NCI-H774 (cell line): Measurements from ENCODE around the gene KIFAP3.
"Not testable (repeated sequence)": the region's sequence is repeated elsewhere in the genome, so short reads cannot be mapped to it uniquely, and the experiment has no call there.

Experiments
- DNase-seq: peaks from one replicate; lab custom pipeline; 2025; lab: John Stamatoyannopoulos, UW

Gene KIFAP3

DNA sequence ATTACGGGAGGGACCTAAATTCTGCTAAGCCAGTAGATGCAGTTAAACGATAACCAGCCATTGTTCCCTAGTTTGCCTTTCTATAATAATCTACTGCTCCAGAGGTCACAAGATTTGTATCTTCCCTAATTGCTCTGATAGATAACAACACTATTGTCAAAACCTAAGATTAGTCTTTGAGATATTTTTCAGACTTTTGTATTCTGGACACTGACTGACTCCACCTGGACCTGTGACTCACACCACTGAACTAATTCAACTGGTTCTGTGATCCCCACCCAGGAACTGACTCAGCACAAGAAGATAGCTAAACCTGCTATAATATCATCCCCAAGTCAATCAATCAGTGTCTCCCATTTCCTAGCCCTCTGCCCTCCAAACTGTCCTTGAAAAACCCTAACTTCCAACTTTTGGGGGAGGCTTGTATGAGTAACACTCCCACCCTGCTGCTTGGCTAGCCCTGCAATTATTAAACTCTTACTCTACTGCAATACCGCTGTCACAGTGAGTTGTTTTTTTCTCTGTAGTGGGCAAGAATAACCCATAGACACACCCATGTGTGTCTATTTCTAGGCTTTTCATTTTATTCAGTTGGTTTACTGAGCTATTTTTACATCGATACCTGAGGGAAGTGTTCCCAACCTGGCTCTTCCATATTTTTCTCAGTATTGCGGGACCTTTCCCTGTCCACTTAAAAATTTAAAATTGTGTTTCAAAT is 11.2 kb downstream of the KIFAP3 start:
- DNase-seq, result no peak

DNA sequence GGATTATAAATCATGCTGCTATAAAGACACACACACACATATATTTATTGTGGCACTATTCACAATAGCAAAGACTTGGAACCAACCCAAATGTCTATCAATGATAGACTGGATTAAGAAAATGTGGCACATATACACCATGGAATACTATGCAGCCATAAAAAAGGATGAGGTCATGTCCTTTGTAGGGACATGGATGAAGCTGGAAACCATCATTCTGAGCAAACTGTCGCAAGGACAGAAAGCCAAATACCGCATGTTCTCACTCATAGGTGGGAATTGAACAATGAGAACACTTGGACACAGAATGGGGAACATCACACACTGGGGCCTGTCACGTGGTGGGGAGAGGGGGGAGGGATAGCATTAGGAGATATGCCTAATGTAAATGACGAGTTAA is 12.8 kb downstream of the KIFAP3 start:
- DNase-seq, result not testable (repeated sequence)

DNA sequence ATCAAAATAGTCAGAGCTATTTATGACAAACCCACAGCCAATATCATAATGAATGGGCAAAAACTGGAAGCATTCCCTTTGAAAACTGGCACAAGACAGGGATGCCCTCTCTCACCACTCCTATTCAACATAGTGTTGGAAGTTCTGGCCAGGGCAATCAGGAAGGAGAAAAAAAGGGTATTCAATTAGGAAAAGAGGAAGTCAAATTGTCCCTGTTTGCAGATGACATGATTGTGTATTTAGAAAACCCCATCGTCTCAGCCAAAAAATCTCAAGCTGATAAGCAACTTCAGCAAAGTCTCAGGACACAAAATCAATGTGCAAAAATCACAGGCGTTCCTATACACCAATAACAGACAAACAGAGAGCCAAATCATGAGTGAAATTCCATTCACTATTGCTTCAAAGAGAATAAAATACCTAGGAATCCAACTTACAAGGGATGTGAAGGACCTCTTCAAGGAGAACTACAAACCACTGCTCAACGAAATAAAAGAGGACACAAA is 14.4 kb downstream of the KIFAP3 start:
- not testable (repeated sequence) for DNase-seq

DNA sequence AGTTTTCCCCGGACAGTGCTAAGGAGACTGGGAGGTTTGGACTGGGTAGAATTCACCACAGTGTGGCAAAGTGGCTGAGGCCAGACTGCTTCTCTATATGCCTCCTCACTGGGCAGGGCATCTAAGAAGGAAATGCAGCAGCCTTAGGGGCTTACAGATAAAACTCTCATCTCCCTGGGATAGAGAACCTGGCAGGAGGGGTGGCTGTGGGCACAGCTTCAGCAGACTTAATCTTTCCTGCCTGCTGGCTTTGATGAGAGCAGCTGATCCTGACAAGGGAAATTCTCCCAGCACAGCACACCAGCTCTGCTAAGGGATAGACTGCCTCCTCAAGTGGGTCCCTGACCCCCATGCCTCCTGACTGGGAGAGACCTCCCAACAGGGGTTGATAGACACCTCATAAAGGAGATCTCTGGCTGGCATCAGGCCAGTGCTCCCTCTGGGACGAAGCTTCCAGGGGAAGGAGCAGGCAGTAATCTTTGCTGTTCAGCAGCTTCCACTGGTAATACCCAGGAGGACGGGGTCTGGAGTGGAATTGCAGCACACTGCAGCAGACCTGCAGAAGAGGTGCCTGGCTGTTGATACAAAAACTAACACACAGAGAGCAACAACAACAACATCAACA is 25.2 kb downstream of the KIFAP3 start:
- DNase-seq, result no peak

DNA sequence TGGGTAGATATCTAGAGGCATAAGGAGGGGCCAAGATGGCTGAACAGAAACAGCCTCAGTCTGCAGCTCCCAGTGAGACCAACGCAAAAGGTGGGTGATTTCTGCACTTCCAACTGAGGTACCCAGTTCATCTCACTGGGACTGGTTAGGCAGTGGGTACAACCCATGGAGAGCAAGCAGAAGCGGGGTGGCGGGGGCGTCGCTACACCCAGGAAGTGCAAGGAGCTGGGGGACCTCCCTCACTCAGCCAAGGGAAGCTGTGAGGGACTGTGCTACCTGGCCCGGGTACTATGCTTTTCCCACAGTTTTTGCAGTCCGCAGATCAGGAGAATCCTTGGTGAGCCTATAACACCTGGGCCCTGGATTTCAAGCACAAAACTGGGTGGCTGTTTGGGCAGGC is 26.0 kb downstream of the KIFAP3 start:
- no peak for DNase-seq

DNA sequence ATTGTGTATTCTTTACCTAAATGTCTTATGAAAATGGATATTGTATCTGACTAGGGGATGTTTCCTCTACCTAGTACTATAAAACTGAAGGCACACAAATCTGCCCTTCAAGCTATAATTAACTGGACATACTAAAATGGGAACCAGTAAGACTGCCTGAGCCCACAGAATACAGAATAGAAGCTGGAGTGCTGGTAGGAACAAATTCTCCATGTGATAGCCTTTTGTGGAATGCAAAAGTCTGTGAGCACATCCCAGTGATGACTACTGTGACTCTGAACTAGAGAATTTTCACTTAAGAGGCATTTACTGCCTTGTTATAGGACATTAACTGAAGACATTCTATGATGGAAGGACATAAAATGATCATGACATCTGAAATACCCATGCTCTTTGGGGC is 30.3 kb downstream of the KIFAP3 start:
- no peak for DNase-seq

DNA sequence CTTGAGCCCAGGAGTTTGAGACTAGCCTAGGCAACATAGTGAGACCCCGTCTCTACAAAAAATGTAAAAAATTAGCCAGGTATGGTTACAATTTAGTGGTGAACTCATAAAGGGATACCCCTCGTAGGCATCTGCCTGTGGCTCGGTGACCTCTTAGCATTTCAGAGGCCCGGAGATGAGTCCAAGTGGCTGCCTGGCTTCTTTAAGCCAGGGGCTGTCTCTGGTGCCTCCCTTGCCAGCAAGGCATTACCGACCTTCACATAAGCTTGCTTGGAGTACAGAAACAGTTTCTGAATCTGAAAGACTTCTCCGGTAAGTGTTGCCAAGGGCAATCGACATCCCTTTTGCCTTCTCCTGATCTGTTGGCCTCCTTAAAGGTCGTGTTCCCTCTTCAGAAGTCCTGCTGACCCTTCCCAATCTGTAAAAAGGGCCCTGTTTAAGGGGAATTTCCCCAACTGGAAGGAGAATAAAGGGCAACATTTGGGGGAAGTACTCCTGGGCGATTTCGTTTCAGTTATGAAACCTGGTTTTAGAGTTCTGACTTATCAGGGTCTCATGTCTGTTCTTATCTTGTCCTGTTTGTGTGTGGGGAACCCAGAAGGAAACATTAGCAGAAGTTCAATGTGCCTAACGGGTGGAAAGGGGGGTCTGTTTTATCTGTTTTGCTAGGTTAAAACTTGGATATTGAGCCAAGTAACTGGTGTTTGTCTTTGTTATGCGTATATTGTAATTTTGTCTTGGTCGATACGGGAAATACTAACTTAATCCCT is 32.9 kb downstream of the KIFAP3 start:
- DNase-seq, result no peak

DNA sequence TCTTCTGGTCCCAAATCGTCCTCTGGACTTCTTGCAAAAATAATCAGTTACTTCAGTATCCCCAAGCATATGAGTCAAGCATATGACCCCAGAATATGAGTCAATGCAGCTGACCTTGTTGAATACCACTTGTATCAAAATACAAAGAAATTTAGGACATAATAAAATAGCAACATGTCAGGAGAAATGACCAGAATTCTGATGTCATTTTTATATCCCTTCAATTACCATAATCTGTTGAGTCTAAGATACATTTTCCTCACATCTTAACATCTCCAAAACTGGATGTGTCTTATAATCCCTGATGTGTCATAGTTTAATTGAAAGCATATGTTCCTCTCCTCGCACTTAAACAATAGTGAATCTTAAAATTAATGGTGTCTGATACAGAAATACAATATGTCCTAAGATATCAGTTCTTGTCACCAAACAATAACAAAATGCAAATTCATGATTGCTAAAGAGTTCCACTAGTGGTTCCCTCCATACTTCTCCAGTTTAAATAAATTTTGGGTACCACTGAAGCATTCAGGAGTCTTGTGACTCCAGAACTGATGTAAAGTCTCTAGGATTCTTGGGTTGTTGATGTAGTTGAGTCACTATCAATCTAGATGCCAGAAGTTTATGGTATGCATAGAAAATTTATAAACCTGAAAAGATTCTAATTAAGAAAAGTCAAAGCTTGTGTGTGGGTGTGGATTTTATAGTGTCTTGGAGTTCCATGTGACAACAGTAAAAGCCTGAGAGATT is 41.8 kb downstream of the KIFAP3 start:
- no peak for DNase-seq

DNA sequence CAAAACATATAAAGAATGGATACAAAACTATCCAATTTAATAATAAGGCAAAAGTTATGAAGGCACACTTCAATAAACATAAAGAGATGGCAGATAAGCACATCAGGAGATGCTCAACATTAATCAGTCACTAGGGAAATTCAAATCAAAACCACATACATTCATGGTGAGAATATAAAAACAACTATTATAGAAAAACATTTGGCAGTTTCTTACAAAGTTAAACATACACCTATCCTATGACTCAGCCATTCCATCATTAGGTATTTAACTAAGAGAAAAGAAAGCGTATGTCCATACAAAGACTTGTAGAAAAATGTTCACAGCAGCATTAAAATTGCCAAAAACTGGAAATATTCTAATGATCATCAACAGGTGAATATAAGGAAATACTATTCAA is 44.3 kb downstream of the KIFAP3 start:
- DNase-seq, result no peak

DNA sequence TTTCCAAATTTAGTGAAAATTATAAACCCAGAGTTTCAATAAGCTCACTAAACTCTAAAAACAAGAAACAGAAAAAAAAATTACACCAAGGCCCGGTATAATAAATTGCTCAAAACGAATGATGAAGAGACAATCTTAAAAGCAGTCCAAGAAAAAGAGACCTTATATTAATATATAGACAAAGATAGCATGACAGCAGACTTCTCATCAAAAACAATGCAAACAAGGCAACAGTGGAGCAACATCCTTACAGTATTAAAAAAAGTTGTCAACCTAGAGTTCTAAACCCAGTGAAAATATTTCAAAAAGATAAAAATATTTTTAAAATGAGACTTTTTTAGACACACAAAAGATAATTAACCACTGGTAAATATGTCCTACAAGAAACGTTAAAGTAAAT is 46.7 kb downstream of the KIFAP3 start:
- no peak for DNase-seq

DNA sequence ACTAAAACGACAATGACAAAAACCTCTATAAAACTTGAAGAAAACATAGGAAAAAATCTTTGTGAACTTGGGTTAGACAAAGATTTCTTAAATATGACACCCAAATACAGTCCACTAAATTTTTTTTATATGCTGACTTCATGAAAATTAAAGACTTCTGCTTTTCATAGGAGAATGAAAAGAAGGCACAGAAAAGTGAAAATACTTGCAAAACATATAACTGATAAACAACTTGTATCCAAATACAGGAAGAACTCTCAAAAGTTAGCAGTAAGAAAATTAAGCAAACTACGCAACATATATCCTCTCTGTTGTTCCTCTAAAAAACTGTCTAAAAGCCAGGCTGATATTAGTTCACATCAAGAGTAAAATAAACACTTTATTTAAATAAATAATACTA is 53.6 kb downstream of the KIFAP3 start:
- no peak for DNase-seq

DNA sequence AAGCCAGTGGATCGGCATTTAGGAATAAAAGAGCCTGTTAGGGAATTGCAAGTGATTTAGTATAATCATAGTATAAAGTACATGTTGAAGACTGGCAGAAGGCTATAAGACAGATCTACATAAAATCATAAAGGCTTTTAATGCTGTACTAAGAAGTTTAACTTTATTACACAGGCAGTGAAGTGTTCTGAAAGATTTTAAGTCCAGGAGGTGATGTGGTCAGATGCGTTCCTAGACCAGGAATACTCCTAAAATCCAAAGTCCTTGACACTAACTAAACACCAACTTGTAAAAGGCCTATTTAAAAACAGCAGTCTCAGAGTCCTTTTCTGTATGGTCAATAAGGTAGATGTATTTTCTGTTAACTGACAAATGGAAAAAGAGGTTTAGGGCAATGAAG is 57.0 kb downstream of the KIFAP3 start:
- DNase-seq, result no peak

DNA sequence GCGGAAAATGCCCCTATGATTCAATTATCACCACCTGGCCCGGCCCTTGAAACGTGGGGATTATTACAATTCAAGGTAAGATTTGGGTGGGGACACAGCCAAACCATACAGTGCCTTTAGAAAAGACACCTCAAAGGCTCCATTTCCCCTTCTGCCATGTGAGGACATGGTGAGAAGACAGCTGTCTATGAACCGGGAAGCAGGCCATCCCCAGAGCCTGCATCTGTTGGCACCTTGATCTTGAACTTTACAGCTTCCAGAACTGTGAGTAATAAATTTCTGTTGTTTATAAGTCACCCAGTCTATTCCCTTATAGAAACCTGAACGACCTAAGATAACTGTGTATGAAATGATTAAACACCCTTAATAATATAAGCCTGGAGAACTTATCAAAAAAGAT is 61.6 kb downstream of the KIFAP3 start:
- DNase-seq, result no peak

DNA sequence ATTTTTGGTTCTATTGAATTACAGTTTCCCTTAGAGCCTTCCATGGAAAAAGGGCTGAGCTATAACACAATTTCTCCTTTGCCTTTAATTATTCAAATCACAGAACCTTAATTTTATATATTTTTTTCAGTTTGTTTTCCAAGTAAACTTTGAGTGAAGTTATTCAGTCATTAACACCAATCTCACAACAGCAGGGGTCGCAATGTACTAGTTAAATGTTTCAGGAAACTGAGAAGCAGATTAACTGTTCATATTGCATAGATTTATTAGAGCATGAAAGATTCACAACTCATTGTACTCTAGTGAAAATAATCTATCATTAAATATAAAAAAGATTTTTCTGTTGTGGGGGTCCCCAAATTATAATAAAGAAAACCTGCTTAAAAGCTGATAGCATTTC is 64.1 kb downstream of the KIFAP3 start:
- no peak for DNase-seq

DNA sequence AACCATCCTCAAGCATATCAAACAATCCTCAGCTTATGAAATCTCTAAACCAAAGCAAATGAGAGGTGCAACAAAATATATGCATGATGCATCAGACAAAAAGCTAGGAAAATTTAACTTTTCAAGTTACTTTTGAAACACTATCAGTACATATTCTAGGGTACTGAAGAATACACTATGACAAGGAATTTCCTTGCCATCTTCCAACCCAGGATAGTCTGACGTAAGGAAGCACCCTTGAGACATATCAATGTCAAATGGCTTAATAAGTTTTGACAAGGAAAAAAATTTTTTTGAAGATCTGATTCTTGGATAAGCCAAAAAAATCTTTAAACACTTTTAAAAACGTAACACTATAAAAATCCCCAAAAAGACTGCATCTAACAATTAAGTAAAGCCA is 64.9 kb downstream of the KIFAP3 start:
- DNase-seq, result no peak

DNA sequence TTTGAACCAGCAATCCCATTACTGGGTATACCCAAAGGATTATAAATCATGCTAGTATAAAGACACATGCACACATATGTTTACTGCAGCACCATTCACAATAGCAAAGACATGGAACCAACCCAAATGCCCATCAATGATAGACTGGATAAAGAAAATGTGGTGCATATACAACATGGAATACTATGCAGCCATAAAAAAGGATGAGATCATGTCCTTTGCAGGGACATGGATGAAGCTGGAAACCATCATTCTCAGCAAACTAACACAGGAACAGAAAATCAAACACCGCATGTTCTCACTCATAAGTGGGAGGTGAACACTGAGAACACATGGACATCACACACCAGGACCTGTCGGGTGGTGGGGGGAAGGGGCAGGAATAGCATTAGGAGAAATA is 65.8 kb downstream of the KIFAP3 start:
- not testable (repeated sequence) for DNase-seq

DNA sequence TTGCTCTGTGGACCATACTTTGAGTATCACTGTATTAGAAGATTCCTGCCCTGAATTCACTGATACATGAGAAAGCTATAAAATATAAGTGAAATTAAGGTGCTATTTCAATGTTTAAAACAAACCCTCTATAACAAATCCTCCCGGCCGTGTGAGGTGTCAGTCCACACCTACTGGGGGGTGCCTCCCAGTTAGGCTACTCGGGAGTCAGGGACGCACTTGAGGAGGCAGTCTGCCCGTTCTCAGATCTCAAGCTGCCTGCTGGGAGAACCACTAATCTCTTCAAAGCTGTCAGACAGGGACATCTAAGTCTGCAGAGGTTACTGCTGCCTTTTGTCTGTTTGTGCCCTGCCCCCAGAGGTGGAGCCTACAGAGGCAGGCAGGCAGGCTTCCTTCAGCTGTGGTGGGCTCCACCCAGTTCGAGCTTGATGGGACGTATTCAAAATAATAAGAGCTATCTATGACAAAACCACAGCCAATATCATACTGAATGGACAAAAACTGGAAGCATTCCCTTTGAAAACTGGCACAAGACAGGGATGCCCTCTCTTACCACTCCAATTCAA is 71.1 kb downstream of the KIFAP3 start:
- not testable (repeated sequence) for DNase-seq

DNA sequence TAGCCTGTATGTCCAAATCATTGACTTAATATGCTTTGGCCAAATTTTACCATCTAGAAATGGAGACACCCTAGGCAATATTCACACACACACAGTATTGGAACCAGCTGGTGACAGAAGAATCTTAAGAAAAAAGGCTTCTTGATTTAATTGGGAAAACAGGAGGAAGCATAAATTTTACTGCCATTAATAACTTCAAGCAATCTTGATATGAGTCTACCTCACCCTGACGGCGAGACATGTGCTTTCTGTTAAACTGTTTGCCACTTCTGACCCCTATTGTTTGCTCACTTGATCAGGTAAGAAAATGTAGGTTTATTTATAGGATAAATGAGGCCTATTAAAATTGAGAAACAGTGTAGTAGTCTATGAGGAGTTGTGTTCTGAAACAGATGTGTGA is 73.2 kb downstream of the KIFAP3 start:
- no peak for DNase-seq

DNA sequence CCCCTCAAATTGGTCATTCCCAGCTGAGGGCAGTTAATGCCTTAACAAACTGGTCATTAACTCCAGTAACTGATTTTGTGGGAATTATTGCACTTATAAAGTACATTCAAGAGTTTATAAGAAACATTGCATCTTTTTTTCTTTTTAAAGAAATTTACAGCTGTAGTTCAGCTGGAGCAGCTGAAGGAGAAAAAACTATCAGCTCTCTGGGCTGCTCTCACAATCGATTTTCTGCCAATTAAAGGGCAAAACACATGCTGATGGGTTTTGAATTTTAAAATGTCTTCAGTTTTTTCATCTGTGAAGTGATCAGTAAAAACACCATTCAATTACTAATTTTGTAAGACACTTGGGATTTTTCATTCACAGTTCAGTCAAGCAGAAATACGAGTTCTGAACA is 74.7 kb downstream of the KIFAP3 start:
- DNase-seq, result no peak

DNA sequence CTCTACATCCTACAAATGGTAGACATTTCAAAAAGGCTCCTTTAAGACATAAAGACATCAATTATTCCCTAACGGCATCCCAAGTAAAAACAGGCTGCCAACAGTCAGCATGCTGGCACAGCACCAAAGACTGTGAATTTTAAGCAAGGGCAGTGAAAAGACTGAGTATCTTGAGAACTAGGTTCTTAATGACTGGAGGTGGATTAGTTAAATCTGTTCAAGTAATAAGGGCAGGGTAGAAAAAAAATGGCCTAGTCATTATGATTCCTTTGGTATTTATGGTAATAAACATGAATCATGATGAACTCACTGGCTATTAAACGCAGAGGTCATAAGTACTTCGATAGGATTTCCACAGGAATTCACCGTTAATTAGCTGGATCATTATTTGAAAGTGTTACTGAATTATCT is 75.2 kb downstream of the KIFAP3 start:
- DNase-seq, result no peak

DNA sequence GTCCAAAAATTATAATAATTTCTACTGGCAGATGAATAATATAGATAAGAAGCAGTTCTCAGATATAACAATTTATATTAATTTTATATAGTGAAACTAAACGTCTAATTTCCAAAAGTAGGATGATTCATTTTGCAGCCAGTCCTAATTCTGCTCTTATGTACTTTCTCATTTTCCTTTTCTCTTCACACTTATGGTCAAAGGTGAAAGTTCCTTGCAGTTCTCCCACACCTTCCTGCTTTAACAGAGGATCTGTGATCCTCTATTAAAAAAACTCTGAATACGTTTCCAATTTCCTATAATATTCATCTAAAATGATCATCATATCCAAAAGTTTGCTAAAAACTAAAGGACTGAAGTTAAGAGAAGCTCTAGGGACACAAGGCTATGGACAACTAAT is 78.5 kb downstream of the KIFAP3 start:
- DNase-seq, result no peak

DNA sequence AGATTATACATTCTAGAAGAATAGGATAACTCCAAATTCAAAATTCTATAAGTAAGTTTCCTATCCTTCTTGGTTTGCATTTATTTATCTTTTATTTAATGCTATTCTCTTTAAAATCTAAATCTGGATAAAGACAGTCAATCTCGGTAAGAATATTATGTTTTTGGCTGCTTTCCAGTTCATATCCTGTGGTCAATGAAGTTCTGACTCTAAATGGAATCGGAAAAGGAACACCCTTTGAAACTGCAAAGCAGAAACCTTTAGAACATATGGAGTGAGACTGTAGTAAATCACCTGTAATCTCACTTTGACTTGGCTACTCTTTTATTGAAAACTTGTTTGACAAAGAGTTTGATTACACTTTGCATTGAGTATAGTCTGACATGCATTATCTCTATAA is 85.2 kb downstream of the KIFAP3 start:
- no peak for DNase-seq
